ENCODE results near the gene UTP14C. TPM values are rescaled to one million over a fixed set of nuclear protein-coding genes. Genes with fewer than 3 reads are reported as not detected.

UTP14C gene
- total and polyA plus RNA-seq, 2 donors (not counting 3 experiments of a cell fraction or from before 2014, with no cell fraction given), result 4.1 to 10.9 TPM

GRCh38 chr13:51998723-51999509 lies 25.6 kb upstream of the UTP14C start:
- no peaks in the 10 kb centered on the region for H3K79me2 ChIP-seq (ENCODE audit: control insufficient read depth, insufficient read depth, low read length)
- no peaks in the 10 kb centered on the region for H3K4me1 ChIP-seq (ENCODE audit: control insufficient read depth, extremely low read depth, insufficient read depth, low read length)
- DNase-seq (ENCODE audit: low read depth, low spot score), result no peak
- no peak overlapping the region for H3K27ac ChIP-seq (ENCODE audit: insufficient read depth, low read depth, low read length)
- TF ChIP-seq JUN (IDR thresholded peaks at IDR 0.05; ENCODE audit: borderline replicate concordance, insufficient read depth, insufficient read length, low read depth), result no peak
- TF ChIP-seq POLR2A (IDR thresholded peaks at IDR 0.05; ENCODE audit: low read depth, low read length), result no peak
- TF ChIP-seq, protein P1, sequence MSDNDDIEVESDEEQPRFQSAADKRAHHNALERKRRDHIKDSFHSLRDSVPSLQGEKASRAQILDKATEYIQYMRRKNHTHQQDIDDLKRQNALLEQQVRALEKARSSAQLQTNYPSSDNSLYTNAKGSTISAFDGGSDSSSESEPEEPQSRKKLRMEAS (IDR thresholded peaks at IDR 0.05; ENCODE audit: insufficient read depth, insufficient read length), result no peak
- no peak for TF ChIP-seq MYC (IDR thresholded peaks at IDR 0.05; ENCODE audit: low read depth, low read length)
- TF ChIP-seq POLR2AphosphoS5 (IDR thresholded peaks at IDR 0.05; ENCODE audit: insufficient read depth, low read depth, low read length), result no peak
- TF ChIP-seq EZH2 (IDR thresholded peaks at IDR 0.05; ENCODE audit: borderline replicate concordance, low read depth, low read length, severe bottlenecking), result no peak
- no peak for TF ChIP-seq CTCF (IDR thresholded peaks at IDR 0.05; ENCODE audit: extremely low read depth in 1 of 2, insufficient read depth in 1 of 2, low read depth in 1 of 2, low read length in 2 of 2)
- TF ChIP-seq GATA2 (IDR thresholded peaks at IDR 0.05; ENCODE audit: insufficient read depth, insufficient read length, low read depth, low read length), result no peak
- no peak for TF ChIP-seq FOS (IDR thresholded peaks at IDR 0.05; ENCODE audit: borderline replicate concordance, insufficient read depth, low read length)
- dilution Hi-C loops (cut with MboI; ENCODE audit: extremely low pct_ligation_motif_present, low sequenced_read_pairs), result no loop called here
- no peak overlapping the region for H2AFZ ChIP-seq (ENCODE audit: low read depth, low read length)
- no peak overlapping the region for H3K9ac ChIP-seq (replicated peaks; ENCODE audit: extremely low read depth, insufficient read depth, low read length)
- CTCF ChIA-PET, result interaction anchor here (0.6 to 6.7 kb wide), 6 partner anchors 8 to 237 kb away, joined by 3 to 45 read pairs (median 4); partner anchors contain the start of genes ALG11 and NEK5
- no peaks in the 10 kb centered on the region for H4K20me1 ChIP-seq (replicated peaks; ENCODE audit: control insufficient read depth, extremely low read depth, insufficient read depth, low read length)
- intact Hi-C loops (cut with micrococcal nuclease), result no loop called here
- POLR2A ChIA-PET, result no interaction called here
- no TSS peak for BruUV-seq (replicated peaks)
- no peak for FAIRE-seq
- H3K4me3 ChIP-seq (replicated peaks in 1 of 3; ENCODE audit: insufficient read depth in 1 of 3, low read depth in 1 of 3, low read length in 3 of 3), result no peak overlapping the region
- H3K4me2 ChIP-seq (ENCODE audit: insufficient read depth, low read length), result no peak overlapping the region
- H3K27me3 ChIP-seq (ENCODE audit: control insufficient read depth in 2 of 2, insufficient read depth in 2 of 2, low read length in 2 of 2), result peaks cover 17 to 19% of the 10 kb centered on the region in 2 experiments
- H3K9me3 ChIP-seq (replicated peaks; ENCODE audit: control insufficient read depth, insufficient read depth, low read length), result no peaks in the 10 kb centered on the region
- no peaks in the 10 kb centered on the region for H3K9me1 ChIP-seq (replicated peaks; ENCODE audit: control insufficient read depth, extremely low read depth, insufficient read depth, low read length)
- H3K36me3 ChIP-seq (ENCODE audit: control insufficient read depth in 2 of 2, extremely low read depth in 1 of 2, insufficient read depth in 2 of 2, low read length in 2 of 2), result no peaks in the 10 kb centered on the region

Data from endothelial cell of umbilical vein (primary cell).